NCI-H146 treated with DMSO at 0.1 percent for 48 hours (cell line): ENCODE results near the gene CYS1.

Experiments
- DNase-seq: peaks from one replicate; lab custom pipeline; 2025; ENCODE audit not compliant: unreplicated experiment; lab: John Stamatoyannopoulos, UW

CYS1 gene

DNA sequence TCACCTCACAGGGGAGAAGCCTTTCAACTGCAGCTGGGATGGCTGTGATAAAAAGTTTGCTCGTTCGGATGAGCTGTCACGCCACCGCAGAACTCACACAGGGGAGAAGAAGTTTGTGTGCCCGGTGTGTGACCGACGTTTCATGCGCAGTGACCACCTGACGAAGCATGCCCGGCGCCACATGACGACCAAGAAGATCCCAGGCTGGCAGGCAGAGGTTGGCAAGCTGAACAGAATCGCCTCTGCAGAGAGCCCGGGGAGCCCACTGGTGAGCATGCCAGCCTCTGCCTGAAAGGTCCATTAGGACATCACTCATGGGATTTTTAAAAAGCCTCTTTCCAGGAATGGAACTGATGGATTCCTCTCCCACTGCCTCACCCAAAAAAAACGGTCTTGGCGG lies 28.0 kb downstream of the CYS1 start:
- no peak for DNase-seq

DNA sequence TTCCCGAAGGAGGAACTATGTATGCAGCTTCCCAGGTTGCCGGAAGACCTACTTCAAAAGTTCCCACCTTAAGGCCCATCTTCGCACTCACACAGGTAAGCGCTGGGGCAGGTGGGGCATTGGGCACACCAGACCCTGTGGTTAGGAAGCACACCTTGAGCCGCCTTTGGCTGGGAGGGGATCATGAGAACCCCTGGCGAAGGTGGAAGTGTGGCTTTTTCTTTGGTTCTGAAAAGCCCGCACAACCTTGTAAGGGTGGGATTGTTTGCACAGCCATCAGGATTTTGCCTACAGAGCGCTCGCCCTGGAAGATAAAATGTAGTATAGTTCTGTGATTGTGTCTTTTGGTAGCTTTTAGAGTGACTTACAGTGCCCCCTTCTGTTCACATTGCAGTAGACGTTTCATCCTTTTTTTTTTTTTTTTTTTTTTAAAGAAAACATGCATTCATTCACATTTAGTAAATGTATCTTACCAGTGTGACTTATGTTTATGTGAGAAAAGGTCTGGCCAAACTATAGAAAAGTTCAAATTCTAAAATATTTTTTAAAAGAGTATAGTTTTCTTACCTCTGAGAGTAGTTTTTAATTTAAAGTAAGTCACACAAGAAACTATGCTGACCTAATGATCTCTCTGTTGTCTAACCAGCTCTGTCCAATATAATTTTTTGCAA lies 31.6 kb downstream of the CYS1 start:
- DNase-seq: peak; percentile 48

DNA sequence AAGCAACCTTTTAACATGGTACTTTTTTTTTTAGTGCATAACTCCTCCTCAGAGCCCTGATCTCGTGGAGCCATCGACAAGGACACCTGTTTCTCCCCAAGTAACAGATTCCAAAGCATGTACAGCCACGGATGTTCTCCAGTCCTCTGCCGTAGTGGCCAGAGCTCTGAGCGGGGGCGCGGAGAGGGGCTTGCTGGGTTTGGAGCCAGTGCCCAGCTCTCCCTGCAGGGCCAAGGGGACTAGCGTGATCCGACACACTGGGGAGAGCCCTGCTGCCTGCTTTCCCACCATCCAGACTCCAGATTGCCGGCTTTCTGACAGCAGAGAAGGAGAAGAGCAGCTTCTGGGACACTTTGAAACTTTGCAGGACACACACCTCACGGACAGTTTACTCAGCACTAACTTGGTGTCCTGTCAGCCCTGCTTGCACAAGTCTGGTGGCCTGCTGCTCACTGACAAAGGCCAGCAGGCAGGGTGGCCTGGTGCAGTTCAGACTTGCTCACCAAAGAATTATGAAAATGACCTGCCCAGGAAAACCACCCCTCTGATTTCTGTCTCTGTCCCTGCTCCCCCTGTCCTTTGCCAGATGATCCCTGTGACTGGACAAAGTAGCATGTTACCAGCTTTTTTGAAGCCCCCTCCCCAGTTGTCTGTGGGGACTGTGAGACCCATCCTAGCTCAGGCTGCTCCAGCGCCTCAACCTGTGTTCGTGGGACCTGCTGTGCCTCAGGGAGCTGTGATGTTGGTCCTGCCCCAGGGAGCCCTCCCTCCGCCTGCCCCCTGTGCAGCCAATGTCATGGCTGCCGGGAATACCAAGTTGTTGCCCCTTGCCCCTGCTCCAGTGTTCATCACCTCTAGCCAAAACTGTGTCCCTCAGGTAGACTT lies 32.4 kb downstream of the CYS1 start:
- no peak for DNase-seq

DNA sequence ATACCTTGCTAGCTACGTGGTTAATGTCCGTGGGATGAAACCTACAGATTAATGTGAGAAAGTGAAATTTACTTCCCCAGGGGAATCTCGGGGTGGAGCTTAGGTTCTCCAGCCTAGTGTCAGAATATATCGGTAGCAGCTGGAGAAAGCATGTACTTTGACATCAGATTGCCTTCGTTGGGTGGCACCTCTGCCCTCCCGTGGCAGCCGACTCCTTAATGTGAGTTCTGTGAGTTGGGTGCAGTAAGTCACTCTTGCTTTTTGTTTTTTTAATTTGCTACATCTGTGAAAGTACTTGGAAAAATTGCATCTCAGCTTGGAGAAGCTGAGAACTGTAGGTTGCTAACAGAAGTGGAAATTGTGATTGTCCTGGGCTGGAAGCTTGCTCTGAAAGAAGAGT lies 33.3 kb downstream of the CYS1 start:
- DNase-seq: no peak

DNA sequence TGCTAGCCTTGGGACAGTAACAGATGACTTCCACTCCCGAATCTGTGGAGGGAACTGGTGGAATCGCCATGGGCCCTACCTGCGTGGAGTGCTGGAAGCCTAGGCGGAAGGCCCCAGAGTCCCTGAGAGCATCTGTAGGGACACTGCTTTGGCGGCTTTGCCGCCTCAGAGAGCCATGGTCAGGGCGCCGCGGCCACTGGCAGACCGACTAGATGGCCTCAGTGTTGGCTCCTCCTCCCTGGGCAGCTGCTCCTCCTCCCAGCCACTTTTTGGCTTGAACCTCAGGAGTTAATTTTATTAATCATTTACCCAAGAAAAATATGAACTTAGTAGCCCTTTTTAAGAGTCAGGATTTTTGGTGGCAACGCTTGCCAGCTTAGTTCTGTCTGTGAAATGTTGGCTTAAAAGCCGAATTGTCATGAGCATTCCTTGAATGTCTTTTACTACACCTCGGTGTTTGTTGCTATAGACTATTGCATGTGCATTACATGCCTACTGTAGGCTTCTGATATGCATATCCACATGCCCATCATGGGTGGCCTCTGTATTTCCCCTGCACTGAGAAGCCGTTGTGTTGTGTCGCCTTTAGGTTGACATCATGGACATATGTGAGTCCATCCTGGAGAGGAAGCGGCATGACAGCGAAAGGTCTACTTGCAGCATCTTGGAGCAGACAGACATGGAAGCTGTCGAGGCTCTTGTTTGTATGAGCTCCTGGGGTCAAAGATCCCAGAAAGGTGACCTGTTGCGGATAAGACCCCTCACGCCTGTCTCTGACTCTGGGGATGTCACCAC lies 34.5 kb downstream of the CYS1 start:
- DNase-seq: no peak

DNA sequence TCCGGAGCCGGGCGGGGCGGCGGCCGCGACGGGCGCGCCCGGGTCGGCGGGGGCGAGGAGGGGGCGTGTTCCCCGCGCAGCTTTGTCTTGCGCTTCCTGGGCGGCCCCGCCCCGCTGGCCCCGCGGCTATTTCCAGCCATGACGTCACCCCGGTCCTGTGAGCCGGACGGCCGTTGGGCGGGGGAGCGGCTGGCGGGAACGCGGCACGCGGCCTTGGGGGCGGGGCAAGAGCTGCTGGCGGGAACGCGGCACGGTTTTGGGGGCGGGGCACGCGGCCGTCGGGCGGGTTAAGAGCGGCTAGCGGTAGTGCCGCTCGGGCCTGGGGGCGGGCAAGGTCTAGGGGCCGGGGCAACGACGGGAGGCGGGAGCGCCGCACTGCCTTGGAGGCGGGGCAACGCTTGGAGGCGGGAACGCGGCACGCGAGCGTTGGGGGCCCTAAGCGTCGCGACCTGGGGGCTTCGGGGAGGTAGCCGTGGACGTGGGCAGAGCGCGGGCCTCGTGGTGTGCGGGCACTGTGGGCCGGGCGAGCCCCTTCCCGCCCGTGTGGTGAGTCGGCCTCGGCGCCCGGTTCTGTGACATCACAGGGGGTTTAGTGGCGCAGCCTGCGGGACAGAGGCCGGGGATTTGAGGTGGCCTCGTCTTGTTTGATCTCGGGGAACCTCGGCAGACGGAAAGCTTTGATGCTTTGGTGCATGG lies 36.2 kb downstream of the CYS1 start:
- peak; percentile 72 for DNase-seq

DNA sequence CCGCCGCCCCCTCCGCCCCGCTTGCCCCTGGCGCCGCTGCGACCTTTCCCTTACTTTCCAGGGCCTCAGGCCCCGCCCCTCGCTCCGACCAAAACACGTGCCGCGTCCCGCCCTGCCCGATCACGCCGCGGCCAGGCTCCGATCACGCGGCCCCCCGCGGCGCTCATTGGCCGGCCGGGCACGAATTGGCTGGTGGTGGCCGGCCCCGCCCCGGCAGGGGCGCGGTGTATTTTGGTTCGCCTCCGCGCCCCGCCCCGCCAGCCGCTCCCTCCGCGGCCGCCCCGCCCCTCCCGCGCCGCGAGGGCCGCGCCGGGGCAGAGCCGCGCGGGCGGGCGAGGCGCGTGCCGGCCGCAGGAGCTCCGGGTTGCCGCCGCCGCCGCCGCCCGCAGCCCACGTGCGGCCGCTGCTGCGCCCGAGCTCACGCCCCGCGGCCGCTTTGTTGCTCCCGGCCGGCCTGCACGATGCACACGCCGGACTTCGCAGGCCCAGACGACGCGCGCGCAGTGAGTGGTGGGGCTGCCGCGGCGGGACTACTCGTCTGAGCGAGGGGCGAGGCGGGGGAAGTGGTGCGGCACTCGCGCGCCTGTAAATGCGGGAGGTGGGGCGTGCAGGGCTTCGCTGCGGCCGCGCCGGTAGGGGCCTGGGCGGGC lies 36.8 kb downstream of the CYS1 start, which contains the start of gene KLF11:
TSS of gene KLF11 (plus strand) at position 295 of the 650 bp plus-strand sequence. CDS start at position 462, 167 bp downstream.
- peak; percentile 63 for DNase-seq

DNA sequence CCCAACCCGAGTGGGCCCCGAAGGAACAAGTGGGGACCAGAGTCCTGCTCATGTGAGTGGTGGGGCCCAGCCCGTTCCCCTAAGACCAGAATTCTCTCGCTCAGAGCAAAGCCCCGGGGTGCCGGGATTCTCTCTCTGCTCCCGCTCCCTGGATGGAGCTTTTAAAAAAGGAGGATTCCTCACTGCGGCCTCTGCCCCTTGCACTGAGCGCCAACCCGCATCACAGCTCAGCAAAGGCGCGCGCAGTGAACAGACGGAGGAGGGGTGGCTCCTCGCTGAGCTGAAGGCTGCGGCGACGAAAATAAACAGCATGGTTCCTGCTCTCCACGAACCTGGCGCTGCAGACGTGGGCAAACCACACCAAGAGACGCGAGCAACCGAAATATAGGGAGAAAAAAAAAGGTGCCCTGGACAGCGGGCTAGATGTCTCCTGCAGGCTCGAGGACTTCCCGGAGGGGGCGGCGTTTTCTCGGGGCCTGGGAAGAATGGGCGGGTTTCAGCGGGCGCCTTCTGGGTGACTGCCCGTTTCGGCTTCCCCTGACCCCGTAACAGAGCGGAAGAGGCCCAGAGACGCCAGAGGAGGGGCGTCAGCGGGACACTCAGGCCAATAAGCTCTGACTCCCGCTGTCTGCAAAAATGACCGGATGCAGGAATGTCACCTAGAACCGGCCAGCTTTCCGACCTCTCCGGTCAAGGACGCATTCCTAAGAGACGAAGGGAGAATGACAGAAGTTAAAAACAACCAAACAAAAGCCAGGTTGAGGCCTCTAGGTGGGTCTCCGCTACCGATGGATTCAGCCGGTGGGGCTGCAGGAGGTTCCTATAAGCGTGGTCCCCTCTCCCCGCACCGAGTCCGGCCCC lies 37.7 kb downstream of the CYS1 start:
- DNase-seq: peak; percentile 31

DNA sequence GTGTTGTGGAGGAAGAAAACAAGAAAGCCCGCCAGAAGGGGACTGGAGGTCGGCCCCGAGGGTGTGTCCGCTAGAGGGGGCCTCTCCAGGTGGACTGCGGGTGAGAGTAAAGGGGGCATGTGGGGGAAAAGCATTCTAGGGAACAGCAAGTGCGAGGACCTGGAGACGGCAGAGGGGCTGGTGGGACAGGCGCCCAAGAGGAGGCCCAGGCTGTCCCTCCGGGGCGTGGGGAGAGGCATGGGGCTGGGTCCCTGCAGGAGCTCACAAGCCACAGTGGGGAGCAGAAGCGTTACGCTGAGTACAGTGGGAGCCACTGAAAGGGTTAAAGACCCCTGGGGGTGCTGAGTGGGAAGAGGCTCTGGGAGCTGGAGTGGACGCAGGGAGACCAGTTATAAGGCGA lies 38.5 kb downstream of the CYS1 start:
- no peak for DNase-seq

DNA sequence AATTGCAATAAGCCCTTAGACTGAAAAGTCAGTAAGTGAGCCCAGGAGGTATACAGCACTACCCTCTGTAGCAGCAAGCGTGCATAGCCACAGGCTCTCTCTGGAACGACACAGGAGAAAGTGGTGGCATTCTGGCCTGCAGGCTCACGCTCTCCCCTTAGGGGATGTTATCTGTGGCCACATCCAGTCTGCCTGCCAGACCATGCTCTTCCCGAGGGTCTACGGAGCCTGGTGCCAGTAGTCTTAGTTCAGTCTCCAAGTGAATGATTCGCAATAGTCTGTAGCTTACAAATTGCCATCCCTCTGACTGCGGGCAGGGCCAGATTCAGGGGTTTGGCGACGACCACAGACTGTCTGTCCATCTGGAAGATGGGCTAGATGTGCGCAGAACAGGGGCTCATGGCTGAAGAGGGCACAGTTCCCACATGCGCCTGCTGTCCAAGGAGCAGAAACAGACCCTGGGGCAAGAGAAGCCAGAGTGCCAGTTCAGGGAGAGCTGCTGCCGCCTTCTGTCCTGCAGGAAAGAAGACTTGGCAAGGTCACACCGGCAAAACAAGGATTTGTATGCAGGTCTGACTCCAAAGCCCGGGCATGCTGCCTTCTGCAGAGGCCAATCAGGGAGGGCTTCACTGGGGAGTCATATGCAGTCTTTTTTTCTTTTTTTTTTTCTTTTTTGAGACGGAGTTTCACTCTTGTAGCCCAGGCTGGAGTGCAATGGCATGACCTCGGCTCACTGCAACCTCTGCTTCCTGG lies 40.4 kb downstream of the CYS1 start:
- DNase-seq: no peak

DNA sequence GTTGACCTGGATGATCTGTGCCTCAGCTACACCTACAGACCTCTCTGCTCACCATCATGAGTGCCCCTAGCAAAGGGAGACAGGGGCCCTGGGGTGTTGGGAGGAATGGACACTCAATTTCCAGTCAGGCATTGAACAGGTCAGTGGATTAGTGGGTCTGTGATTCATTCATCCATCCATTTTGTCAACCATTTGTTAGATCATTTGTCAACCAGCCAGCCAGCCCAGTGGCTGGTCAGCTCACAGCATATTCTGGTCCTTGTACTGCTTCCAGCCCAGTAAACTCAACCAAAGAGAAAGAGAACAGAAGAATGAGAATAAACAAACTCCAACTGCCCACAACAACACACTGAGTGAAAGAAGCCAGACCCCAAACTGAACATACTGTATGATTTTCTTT lies 41.5 kb downstream of the CYS1 start:
- DNase-seq: no peak

DNA sequence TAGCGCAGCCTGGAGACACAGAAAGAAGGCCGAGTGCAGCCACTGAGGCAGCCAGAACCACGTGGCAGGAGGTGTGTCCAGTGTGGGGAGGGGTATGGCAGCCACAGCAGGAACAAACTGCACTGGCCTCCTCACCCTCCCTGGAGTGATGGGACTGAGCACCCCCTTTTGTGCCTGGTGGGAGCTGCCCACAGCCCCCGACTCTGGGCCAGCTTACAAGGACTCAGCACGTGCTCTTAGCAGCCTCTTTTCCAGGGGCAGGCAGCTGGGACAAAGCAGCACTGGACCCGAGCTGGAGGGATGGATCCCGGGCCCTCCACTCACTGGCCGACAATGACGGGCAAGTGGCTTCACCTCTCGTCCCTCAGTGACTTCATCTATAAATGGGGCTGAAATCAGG lies 42.1 kb downstream of the CYS1 start:
- DNase-seq: no peak

DNA sequence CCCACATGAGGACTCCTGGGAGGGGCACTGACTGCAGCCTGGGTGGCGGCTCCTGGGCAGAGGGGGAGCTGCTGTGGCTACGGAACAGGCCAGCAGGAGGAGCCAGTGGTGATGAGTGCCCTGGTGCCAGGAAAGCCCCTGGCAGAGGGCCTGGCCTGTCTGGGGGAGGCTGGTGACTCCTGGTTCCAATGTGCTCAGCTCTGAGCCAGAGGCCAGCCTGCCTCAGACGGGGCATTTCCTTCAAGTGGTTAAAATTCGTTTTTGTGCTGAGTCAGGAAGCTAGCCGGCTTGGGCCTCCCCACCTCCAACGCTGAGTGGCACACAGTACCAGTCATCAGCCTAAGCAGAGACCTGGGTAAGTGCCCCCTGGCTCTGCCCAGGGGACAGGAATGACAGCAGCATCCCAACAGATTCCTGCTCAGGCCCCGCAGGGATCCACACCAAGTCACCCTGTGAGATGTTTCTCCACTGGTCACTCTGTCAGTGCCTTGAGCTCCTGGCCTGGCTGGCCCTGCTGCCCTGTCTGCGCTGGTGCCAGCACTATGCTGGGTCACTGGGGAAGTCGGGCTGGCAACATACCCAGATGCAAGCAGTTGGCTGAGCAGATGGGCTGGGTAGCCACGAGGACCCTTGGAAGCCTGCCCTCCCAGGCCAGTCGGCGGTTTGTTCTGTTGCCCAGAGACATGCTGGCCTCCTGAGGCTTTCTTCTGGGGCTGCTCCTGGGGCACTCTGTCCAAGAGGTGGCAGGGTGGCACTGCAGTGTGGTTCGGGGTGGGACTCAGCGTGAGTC lies 43.9 kb downstream of the CYS1 start:
- DNase-seq: no peak

DNA sequence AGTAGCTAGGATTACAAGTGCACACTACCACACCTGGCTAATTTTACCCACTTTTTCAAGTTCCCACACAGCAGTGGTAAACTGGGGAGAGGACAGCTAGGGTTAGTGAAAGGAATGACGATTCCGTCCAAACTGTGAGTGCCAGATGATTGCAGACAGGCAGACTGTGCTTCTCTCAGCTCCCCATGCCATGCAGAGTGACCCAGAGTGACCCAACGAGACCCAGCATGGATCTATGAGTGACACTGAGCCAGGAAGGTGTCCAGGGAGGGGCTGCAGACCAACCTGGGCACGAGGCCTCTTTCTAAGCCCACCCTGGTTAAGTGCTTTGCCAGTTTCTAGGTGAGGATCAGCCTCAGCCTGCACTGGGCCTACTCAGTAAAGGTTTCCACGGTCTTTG lies 44.6 kb downstream of the CYS1 start:
- DNase-seq: no peak

DNA sequence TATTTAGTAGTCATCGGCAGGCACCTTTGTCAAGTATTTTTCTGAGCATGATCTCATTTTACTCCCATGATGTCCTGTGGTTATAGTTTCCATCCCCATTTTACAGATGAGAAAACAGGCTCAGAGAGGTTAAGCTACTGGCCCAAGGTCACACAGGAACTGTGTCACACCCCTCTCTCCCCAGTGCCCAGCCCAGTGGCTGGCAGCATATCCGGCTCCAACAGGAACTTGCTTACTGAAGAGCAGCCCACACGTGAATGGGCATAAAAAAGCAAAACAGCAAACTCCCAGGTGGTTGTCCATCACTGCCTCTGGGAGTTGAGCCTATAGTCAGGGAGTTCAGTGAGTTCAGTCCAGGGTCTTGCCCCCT lies 45.2 kb downstream of the CYS1 start:
- no peak for DNase-seq

DNA sequence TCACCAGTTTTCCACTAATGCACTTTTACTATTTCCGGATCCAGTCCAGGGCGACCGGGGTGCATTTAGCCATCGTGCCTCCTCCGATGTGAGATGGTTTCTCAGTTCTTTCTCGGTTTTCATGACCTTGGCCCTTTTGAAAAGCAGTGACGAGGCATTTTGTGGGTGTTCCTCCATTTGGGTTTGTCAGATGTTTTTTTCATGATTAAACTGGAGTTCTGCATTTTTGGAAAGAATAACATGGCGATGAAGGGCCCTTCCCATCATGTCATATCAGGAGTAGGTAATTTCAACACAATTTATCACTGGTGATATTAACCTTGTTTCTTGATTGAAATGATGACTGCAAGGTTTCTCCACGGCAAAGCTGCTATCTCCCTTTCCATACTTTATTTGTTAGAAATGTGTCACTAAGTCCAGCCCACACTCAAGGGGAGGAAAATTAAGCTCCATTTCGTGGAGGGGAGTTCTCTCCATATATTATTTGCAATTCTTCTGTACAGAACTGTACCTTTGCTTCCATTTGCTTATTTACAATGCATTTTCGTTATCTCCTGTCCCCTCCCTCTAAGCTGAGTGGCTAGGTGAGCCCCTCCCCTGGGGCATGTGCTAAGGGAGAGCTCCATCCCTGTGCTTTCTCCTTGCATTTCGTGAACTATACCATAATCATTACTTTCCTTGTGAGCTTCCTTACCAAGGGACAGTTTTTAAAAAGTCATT lies 45.7 kb downstream of the CYS1 start:
- DNase-seq: no peak

DNA sequence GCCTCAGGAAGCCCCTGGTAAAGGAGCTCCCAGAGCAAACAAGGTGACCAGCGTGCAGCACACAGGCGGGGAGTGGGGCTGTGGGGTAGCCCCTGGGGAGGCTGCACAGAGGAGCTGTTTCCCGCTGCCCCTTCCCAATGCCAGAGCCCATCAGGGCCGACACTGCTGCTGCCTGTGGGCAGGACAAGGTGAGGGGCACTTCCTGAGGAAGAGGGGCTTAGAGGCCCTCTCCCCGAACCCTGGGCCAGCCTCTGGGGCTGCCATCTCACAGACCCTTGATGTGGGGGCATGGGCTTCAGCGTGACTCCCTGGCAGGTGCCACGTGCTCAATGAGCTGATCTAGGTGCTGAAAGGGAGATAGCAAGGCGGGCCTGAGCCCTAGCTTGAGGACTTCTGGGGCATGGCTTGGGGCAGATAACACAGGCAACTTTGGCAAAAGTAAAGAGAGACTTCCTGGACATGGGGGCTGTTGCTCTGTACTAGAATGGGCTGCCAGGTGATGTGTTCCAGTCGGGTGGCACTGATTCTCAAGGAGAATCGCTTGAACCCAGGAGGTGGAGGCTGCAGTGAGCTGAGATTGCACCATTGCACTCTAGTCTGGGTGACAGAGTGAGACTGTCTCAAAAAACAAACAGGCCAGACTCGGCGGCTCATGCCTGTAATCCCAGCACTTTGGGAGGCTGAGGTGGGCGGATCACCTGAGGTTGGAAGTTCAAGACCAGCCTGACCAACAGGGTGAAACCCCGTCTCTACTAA lies 46.8 kb downstream of the CYS1 start:
- no peak for DNase-seq
